Measurements from ENCODE around the gene GRAP. TPM values are rescaled to one million over a fixed set of nuclear protein-coding genes. Genes with fewer than 3 reads are reported as not detected.
A peak's percentile ranks its signal among the peaks of the same experiment; 100 is the strongest.

The GRAP gene
- total and polyA plus RNA-seq, 9 of the 15 experiments (the other 6 are each of a cell fraction or from before 2014, with no cell fraction given) = 0.07 to 0.41 (median 0.19) TPM; not detected in 5

DNA sequence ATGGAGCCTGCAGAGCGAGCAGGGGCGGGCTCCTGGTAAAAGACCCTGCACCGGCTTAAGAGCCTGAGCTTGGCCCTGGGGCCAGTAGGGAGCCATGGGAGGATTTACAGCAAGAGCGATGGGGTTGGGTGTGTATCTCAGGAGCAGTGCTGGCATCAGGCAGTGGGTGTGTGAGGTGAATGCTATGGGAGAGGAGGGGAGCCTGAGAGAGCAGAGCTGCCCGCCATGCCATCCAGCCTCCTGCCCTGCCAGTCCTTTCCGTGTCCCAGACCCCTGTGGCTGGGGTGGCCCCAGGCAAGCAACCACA, 65.5 kb downstream of the GRAP start:
- Histone ChIP-seq H3K9ac (ENCODE audit: insufficient read depth in 1 of 2, low read depth in 2 of 2, low read length in 2 of 2) (peak overlapping the region in 1 of 2 experiments; percentile 68; a peak in 2 of 4 replicates), H2AFZ (ENCODE audit: low read depth, low read length) (no peak overlapping the region)
- TF ChIP-seq SMARCA4 (IDR thresholded peaks at IDR 0.05) = no peak
- TF ChIP-seq TFAM (CRISPR knock-in tag; conservative IDR thresholded peaks at IDR 0.05) = no peak
- TF ChIP-seq, protein P1, sequence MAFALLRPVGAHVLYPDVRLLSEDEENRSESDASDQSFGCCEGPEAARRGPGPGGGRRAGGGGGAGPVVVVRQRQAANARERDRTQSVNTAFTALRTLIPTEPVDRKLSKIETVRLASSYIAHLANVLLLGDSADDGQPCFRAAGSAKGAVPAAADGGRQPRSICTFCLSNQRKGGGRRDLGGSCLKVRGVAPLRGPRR (CRISPR knock-in tag; IDR thresholded peaks at IDR 0.05) = no peak
- no peak for TF ChIP-seq ZFX (CRISPR knock-in tag; IDR thresholded peaks at IDR 0.05)
- no peak for TF ChIP-seq TGIF2 (CRISPR knock-in tag; IDR thresholded peaks at IDR 0.05)
- TF ChIP-seq ZNF12 (CRISPR knock-in tag; IDR thresholded peaks at IDR 0.05) = no peak
- TF ChIP-seq PML (IDR thresholded peaks at IDR 0.05; ENCODE audit: low read length) = no peak
- no peak for TF ChIP-seq TEAD4 (IDR thresholded peaks at IDR 0.05; ENCODE audit: low read length)
- TF ChIP-seq TEAD4 (CRISPR knock-in tag; IDR thresholded peaks at IDR 0.05; ENCODE audit: borderline replicate concordance) = no peak
- no peak for TF ChIP-seq ZNF311 (CRISPR knock-in tag; IDR thresholded peaks at IDR 0.05)
- TF ChIP-seq, protein P2, sequence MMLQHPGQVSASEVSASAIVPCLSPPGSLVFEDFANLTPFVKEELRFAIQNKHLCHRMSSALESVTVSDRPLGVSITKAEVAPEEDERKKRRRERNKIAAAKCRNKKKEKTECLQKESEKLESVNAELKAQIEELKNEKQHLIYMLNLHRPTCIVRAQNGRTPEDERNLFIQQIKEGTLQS (IDR thresholded peaks at IDR 0.05) = no peak
- TF ChIP-seq, protein P2 (CRISPR knock-in tag; conservative IDR thresholded peaks at IDR 0.05) = no peak
- no peak for TF ChIP-seq GABPB2 (CRISPR knock-in tag; conservative IDR thresholded peaks at IDR 0.05)
- TF ChIP-seq, protein P3, sequence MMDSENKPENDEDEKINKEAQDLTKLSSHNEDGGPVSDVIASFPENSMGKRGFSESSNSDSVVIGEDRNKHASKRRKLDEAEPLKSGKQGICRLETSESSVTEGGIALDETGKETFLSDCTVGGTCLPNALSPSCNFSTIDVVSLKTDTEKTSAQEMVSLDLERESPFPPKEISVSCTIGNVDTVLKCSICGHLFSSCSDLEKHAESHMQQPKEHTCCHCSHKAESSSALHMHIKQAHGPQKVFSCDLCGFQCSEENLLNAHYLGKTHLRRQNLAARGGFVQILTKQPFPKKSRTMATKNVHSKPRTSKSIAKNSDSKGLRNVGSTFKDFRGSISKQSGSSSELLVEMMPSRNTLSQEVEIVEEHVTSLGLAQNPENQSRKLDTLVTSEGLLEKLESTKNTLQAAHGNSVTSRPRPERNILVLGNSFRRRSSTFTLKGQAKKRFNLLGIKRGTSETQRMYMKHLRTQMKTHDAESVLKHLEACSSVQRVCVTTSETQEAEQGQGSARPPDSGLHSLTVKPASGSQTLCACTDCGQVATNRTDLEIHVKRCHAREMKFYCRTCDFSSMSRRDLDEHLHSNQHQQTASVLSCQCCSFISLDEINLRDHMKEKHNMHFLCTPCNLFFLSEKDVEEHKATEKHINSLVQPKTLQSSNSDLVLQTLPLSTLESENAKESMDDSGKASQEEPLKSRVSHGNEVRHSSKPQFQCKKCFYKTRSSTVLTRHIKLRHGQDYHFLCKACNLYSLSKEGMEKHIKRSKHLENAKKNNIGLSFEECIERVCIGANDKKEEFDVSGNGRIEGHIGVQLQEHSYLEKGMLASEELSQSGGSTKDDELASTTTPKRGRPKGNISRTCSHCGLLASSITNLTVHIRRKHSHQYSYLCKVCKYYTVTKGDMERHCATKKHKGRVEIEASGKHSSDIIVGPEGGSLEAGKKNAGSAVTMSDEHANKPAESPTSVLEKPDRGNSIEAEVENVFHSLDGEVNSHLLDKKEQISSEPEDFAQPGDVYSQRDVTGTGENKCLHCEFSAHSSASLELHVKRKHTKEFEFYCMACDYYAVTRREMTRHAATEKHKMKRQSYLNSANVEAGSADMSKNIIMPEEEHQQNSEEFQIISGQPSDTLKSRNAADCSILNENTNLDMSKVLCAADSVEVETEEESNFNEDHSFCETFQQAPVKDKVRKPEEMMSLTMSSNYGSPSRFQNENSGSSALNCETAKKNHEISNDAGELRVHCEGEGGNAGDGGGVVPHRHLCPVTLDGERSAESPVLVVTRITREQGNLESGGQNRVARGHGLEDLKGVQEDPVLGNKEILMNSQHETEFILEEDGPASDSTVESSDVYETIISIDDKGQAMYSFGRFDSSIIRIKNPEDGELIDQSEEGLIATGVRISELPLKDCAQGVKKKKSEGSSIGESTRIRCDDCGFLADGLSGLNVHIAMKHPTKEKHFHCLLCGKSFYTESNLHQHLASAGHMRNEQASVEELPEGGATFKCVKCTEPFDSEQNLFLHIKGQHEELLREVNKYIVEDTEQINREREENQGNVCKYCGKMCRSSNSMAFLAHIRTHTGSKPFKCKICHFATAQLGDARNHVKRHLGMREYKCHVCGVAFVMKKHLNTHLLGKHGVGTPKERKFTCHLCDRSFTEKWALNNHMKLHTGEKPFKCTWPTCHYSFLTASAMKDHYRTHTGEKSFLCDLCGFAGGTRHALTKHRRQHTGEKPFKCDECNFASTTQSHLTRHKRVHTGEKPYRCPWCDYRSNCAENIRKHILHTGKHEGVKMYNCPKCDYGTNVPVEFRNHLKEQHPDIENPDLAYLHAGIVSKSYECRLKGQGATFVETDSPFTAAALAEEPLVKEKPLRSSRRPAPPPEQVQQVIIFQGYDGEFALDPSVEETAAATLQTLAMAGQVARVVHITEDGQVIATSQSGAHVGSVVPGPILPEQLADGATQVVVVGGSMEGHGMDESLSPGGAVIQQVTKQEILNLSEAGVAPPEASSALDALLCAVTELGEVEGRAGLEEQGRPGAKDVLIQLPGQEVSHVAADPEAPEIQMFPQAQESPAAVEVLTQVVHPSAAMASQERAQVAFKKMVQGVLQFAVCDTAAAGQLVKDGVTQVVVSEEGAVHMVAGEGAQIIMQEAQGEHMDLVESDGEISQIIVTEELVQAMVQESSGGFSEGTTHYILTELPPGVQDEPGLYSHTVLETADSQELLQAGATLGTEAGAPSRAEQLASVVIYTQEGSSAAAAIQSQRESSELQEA (IDR thresholded peaks at IDR 0.05; ENCODE audit: low read depth) = no peak
- TF ChIP-seq NBN (IDR thresholded peaks at IDR 0.05; ENCODE audit: low read depth) = no peak
- TF ChIP-seq TBL1XR1 (IDR thresholded peaks at IDR 0.05; ENCODE audit: low read length in 2 of 2) = no peak
- TF ChIP-seq NR1H2 (CRISPR knock-in tag; IDR thresholded peaks at IDR 0.05) = no peak

More for the DNA sequence above, 65.5 kb downstream of the GRAP start:
- no TSS peak for BruUV-seq (replicated peaks)
- peaks cover 39% of the 10 kb centered on the region; the same call in 1 of the 3 replicates for H3K36me3 ChIP-seq (ENCODE audit: control insufficient read depth, insufficient read depth, low read length)
- H4K20me1 ChIP-seq (replicated peaks; ENCODE audit: control insufficient read depth, insufficient read depth, low read length) = no peaks in the 10 kb centered on the region
- ChIA-PET POLR2A (interaction anchor here (1.6 kb wide), 1 partner anchor 13 kb away, joined by 4 read pairs; no protein-coding TSS in a partner anchor), CTCF (ENCODE audit: low intra/inter-chr PET ratio) (no interaction called here)
- no peaks in the 10 kb centered on the region for H3K9me3 ChIP-seq (replicated peaks; ENCODE audit: control insufficient read depth, insufficient read depth, low read depth, low read length)
- intact Hi-C loops (cut with micrococcal nuclease) (no loop called here), in situ Hi-C loops (cut with MboI) (no loop called here)
- no peaks in the 10 kb centered on the region for H3K79me2 ChIP-seq (ENCODE audit: control insufficient read depth, insufficient read depth, low read length)
- FAIRE-seq (no peak), ATAC-seq (no peak), DNase-seq (ENCODE audit: extremely low read depth in 1 of 4, low spot score in 3 of 4) (no peak)
- H3K9me1 ChIP-seq (ENCODE audit: control insufficient read depth, insufficient read depth, low read length) = no peaks in the 10 kb centered on the region
- no peaks in the 10 kb centered on the region for H3K27me3 ChIP-seq (ENCODE audit: control insufficient read depth in 2 of 2, insufficient read depth in 2 of 2, low read length in 2 of 2)
- 93% methylated on average over 2 of the region's 6 CpGs for WGBS (ENCODE audit: insufficient coverage, low coverage, missing lambda C conversion rate)
- H3K4me2 ChIP-seq (ENCODE audit: insufficient read depth, low read length) = no peak overlapping the region
- H3K27ac ChIP-seq (ENCODE audit: extremely low read depth, low read depth, low read length) = peak overlapping the region; percentile 69; the same call in 1 of the 3 replicates
- no peak overlapping the region for H3K4me3 ChIP-seq
- H3K4me1 ChIP-seq (replicated peaks in 1 of 2; ENCODE audit: control insufficient read depth in 2 of 2, insufficient read depth in 2 of 2, low read length in 2 of 2) = peaks cover 10 to 36% of the 10 kb centered on the region in 2 experiments; a peak in 4 of 5 replicates

All from K562 (cell line).